Natural killer cell (primary cell): ENCODE data around the gene SLC30A10. TPM values are rescaled to one million over a fixed set of nuclear protein-coding genes. Genes with fewer than 3 reads are reported as not detected.

Source experiments
- ATAC-seq, 3 donors: fragments of 150-1000 bp in 2 of 3; fragments of 200-7000 bp in 1 of 3; cut with Tn5 transposase; 1 replicate in 1 of 3; 2 replicates in 2 of 3; pipeline ENCODE4 v1.10.0; 2021; ENCODE audit warnings: mild to moderate bottlenecking in 2 of 3, moderate library complexity in 2 of 3
- DNase-seq, 2 donors: peaks; one replicate each; pipeline versions ENCODE4 v3.0.0 to v3.0.0-alpha.2; 2013 to 2021; ENCODE audit warnings: mixed read lengths in 1 of 2
- H3K27ac ChIP-seq: one replicate; pipeline ENCODE4 v1.5.1; 2013; ENCODE audit warnings: mild to moderate bottlenecking, low read length
- H3K27me3 ChIP-seq: one replicate; pipeline ENCODE4 v1.6.1; 2013; ENCODE audit warnings: low read length; ENCODE audit not compliant: control insufficient read depth, insufficient read depth
- H3K36me3 ChIP-seq: one replicate; pipeline ENCODE4 v1.6.1; 2013; ENCODE audit warnings: low read length; ENCODE audit not compliant: control insufficient read depth, insufficient read depth
- H3K4me1 ChIP-seq: one replicate; pipeline ENCODE4 v1.6.1; 2013; ENCODE audit warnings: low read length; ENCODE audit not compliant: control insufficient read depth, insufficient read depth
- H3K4me3 ChIP-seq: one replicate; pipeline ENCODE4 v1.5.1; 2013; ENCODE audit warnings: low read length
- H3K9me3 ChIP-seq: one replicate; pipeline ENCODE4 v1.6.1; 2013; ENCODE audit warnings: low read length; ENCODE audit not compliant: control insufficient read depth, insufficient read depth
- H3K27ac Mint-ChIP-seq, 2 donors: one replicate each; pipeline ENCODE4 v1.8.0; 2022; ENCODE audit warnings: mild to moderate bottlenecking in 2 of 2, mixed read lengths in 2 of 2, moderate library complexity in 1 of 2
- H3K27me3 Mint-ChIP-seq, 2 donors: one replicate each; pipeline ENCODE4 v1.8.0; 2022; ENCODE audit warnings: low read depth in 2 of 2, mixed read lengths in 2 of 2
- H3K36me3 Mint-ChIP-seq: one replicate; pipeline ENCODE4 v1.8.0; 2022; ENCODE audit warnings: mixed read lengths
- H3K4me1 Mint-ChIP-seq, 2 donors: one replicate each; pipeline ENCODE4 v1.8.0; 2022; ENCODE audit warnings: mixed read lengths in 2 of 2
- H3K4me3 Mint-ChIP-seq: one replicate; pipeline ENCODE4 v1.8.0; 2022; ENCODE audit warnings: mild to moderate bottlenecking, moderate library complexity, mixed read lengths
- H3K9me3 Mint-ChIP-seq, 2 donors: one replicate each; pipeline ENCODE4 v1.8.0; 2022; ENCODE audit warnings: mixed read lengths in 2 of 2
- CTCF ChIP-seq: fragments of 200-600 bp; IDR thresholded peaks from one replicate; pipeline ENCODE4 v1.8.0; 2022; ENCODE audit warnings: antibody characterized with exemption
- WGBS: methylation state at CpG from one replicate; pipeline ENCODE4 v1.1.7; 2013; ENCODE audit warnings: missing lambda C conversion rate; ENCODE audit not compliant: insufficient coverage; 5-methylcytosine and 5-hydroxymethylcytosine counted together
- intact Hi-C: fragments of 100-400 bp; cut with micrococcal nuclease; formaldehyde crosslinking; loops from one replicate; pipeline ENCODE4 v1.14.2; 2022
- total RNA-seq, 4 donors: library from RNA; stranded (reverse); fragments of 120-200 nt in 1 of 4; gene quantifications; one replicate each; pipeline versions ENCODE4 v1.2.3 to v1.2.4, GENCODE V29; 2013 to 2022

SLC30A10 gene
- total RNA-seq, 3 donors from 2014 or later (not counting 1 experiment from before 2014, with no cell fraction given), result not detected

- Mint-ChIP-seq H3K4me1 (peaks cover 10 to 11% of the 10 kb centered on the region in 2 donors), H3K36me3 (no peaks in the 10 kb centered on the region), H3K4me3 (no peak overlapping the region), H3K27ac (no peak overlapping the region), H3K9me3 (no peaks in the 10 kb centered on the region), H3K27me3 (peaks cover 3 to 7% of the 10 kb centered on the region in 2 donors)
- no peak overlapping the region for H3K4me3 ChIP-seq
- no peak for TF ChIP-seq CTCF
- no peaks in the 10 kb centered on the region for H3K36me3 ChIP-seq
- H3K4me1 ChIP-seq, result no peaks in the 10 kb centered on the region
- WGBS, result 91% methylated on average over 4 of the region's 5 CpGs
- intact Hi-C loops, result no loop called here
- no peak for ATAC-seq
- H3K27ac ChIP-seq, result no peak overlapping the region
- H3K9me3 ChIP-seq, result no peaks in the 10 kb centered on the region
- DNase-seq, result no peak
- H3K27me3 ChIP-seq, result no peaks in the 10 kb centered on the region
Observed at GRCh38 chr1:219903353-219903871, 24.9 kb downstream of the SLC30A10 start.

DNA sequence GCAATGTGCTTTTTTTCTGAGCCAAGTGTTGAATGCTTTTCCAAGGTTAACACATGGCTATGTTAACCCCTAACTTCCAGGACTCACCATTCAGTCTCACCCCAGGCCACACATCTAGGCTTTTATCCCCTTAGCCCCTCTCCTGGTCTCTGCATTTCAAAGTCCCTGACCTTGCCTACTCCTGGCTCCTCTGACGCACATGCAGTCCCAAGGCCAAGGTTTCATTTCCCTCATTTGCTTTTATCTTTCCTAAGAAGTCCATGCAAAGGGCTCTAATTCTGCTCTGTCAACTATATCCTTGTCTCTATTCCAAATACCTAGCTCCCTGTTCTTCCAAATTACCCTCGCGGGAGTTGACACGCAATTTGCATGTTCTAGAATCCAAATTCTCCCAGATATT, 25.4 kb downstream of the SLC30A10 start:
- Mint-ChIP-seq H3K4me1 (peaks cover 10% of the 10 kb centered on the region in 2 donors), H3K4me3 (no peak overlapping the region), H3K36me3 (no peaks in the 10 kb centered on the region), H3K9me3 (no peaks in the 10 kb centered on the region), H3K27ac (no peak overlapping the region), H3K27me3 (peaks cover 3 to 7% of the 10 kb centered on the region in 2 donors)
- H3K27ac ChIP-seq, result no peak overlapping the region
- H3K9me3 ChIP-seq, result no peaks in the 10 kb centered on the region
- DNase-seq, result no peak
- TF ChIP-seq CTCF, result no peak
- no peak overlapping the region for H3K4me3 ChIP-seq
- H3K27me3 ChIP-seq, result no peaks in the 10 kb centered on the region
- H3K36me3 ChIP-seq, result no peaks in the 10 kb centered on the region
- no peaks in the 10 kb centered on the region for H3K4me1 ChIP-seq
- no peak for ATAC-seq
- intact Hi-C loops, result no loop called here
- 92% methylated on average over 2 of the region's 4 CpGs for WGBS

- H3K36me3 Mint-ChIP-seq, result no peaks in the 10 kb centered on the region
- intact Hi-C loops, result no loop called here
- no peak overlapping the region for H3K4me3 Mint-ChIP-seq
- H3K36me3 ChIP-seq, result no peaks in the 10 kb centered on the region
- ATAC-seq, result no peak
- H3K4me1 ChIP-seq, result no peaks in the 10 kb centered on the region
- no peak for TF ChIP-seq CTCF
- no peak overlapping the region for H3K4me3 ChIP-seq
- H3K27ac ChIP-seq, result no peak overlapping the region
- no CpG with 5 or more reads among the region's 1 CpG for WGBS
- H3K4me1 Mint-ChIP-seq, result no peaks in the 10 kb centered on the region
- H3K9me3 ChIP-seq, result no peaks in the 10 kb centered on the region
- no peaks in the 10 kb centered on the region for H3K27me3 ChIP-seq
- DNase-seq, result no peak
- H3K9me3 Mint-ChIP-seq, result no peaks in the 10 kb centered on the region
- peaks cover 0 to 7% of the 10 kb centered on the region in 2 donors for H3K27me3 Mint-ChIP-seq
- H3K27ac Mint-ChIP-seq, result no peak overlapping the region
Observed at GRCh38 chr1:219900882-219901281, 27.5 kb downstream of the SLC30A10 start.

- Histone ChIP-seq H3K27me3 (no peaks in the 10 kb centered on the region), H3K4me1 (no peaks in the 10 kb centered on the region), H3K9me3 (no peaks in the 10 kb centered on the region), H3K36me3 (no peaks in the 10 kb centered on the region), H3K4me3 (no peak overlapping the region), H3K27ac (no peak overlapping the region)
- no peak for TF ChIP-seq CTCF
- Mint-ChIP-seq H3K4me3 (no peak overlapping the region), H3K27ac (no peak overlapping the region), H3K36me3 (no peaks in the 10 kb centered on the region), H3K4me1 (no peaks in the 10 kb centered on the region), H3K9me3 (no peaks in the 10 kb centered on the region), H3K27me3 (peaks cover 0 to 7% of the 10 kb centered on the region in 2 donors)
- intact Hi-C loops, result no loop called here
- 47% methylated on average over 1 of the region's 1 CpG for WGBS
- no peak for ATAC-seq
- DNase-seq, result no peak
Observed at GRCh38 chr1:219900201-219900600, 28.2 kb downstream of the SLC30A10 start.
